HG02571 (cell line): ENCODE measurements around the gene TRAIP.
"Not testable (repeated sequence)": the region's sequence is repeated elsewhere in the genome, so short reads cannot be mapped to it uniquely, and the experiment has no call there.

Experiments used
- ATAC-seq: cut with Tn5 transposase; IDR thresholded peaks from one replicate; pipeline ENCODE4 v1.9.1; 2021; ENCODE audit warnings: mild to moderate bottlenecking, moderate library complexity; ENCODE audit not compliant: unreplicated experiment

TRAIP gene

DNA sequence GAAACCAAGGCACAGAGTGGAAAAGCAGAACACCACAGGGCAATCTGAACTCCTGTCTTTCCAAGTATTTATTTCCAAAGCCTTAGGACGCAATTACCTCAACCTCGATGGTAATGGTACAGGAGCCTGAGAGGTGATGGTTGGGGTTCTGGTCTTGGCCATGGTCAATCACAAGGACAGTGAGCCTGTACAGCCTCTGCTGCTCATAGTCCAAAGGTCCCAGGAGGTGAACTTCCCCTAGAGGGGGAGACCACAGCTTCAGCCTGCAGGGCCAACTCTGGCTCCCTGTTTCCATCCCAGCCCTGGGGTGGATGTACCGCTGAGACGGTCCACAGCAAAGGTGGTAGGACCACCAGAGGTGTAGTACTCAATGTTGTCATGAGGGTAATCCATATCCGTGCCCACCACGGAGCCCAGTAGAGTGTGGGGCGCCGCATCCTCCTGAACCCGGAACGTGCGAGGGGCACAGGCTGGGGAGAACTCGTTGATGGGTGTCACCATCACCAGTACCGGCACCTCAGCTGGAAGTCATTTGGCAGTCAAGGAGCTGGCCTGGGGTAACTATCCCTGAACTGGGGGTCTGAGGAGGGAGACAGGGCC, 62.8 kb downstream of the TRAIP start:
- ATAC-seq: no peak

DNA sequence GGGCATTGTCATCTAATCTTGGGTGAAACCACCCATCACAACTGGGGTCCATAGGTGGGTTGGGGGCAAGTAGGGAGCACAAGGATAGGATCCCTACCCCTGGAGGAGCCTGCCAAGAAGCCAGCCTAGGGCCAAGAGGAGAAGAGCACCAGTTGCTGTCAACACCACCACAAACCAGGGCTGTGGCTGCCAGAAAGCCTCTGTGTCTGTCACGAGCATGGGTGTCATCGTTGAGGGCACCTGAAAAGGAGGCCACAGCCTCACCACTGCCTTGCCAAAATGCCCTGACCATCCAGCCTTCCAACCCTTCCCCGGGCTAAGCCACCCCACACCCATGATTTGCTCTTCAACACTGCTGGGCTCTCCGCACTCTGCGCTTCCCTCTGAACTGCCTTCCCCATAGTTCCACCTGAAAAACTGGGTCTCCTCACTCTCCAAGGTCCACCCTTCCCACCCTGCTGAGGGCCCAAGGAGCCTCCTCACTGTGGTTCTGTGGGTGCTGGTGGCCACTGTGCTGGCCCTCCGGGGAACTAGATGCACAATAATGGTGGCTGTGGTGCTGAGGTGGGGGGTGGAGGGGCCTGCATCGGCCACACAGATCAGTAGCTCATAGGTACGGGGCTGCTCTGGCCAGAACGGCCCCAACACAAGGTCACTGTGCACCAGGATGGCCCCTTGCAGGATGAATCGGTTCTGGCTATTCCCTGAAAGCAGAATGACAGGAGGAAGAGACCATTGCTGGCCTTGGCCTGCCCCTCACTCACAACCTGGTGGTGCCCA, 63.8 kb downstream of the TRAIP start:
- ATAC-seq: no peak

DNA sequence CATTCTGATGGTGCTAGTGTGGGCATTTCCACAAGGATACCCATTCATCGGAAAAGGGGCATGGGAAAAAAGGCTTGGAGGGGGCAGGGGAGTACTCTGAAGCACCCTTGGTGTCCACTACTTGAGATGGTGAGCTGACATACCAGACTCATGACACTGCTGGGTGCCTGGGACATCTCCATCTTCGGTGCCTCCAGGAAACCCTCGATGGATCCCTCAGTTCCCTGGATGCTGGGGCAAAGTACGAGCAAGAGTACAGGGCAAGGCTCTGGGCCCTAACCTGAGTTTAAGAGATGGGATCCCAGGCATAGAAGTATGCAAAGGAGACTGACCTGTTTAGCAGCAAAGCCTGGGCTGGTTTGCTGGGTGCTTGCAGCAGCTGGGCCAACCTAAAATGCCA, 64.8 kb downstream of the TRAIP start:
- no peak for ATAC-seq

DNA sequence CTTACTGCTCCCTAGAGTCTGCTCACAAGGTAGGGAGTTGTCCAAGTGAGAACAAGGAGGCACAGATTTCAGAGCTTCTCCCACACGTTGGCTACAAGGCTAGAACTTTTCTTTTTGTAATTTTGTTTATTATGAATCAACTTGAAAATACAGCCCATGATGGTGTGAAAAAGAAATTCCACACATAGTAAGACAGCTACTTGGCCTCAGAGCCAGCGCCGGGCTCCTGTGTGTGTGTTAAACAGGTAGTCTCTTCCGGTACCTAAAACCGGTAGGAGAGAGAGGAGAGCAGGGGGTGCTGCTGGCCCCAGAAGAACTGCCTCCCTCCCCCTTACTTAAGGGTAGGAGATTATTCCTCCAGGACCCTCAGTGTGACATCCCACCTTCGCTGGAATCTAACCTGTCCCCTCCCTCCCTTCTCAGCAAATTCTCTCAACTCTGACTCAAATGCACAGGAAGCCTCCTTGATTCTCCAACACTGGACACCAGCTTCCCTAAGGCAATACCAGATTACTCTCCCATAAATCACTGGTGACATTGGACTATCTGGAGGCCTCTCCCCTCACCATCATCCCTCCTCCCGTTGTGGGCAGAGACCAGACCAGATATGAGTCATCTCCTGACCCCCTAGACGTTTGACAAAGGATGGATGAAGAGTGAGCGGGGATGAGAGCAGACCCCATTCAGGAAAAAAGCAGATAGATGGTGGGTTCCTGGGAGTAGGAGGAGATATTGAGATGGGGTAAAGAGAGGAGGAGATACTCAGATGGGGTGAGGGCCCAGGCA, 65.5 kb downstream of the TRAIP start:
- no peak for ATAC-seq

DNA sequence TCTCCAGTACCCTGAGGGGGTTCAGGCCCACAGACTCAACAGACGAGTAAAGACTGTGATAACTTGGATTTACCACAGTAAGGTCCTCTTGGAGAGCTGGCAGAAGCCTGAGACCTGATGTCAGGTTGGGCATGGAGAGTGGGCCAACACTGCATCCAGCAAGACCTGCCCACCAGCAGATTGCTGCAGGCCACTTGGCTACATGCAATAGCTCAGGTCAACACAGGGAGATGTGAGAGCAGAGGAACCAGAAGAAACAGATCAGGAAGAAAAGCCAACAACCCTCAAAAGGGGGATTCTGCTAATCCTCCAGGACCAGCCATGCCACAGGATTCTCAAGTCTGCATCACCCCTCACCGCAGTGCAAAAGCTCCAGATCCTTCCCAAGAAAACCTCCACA, 68.3 kb downstream of the TRAIP start:
- no peak for ATAC-seq

DNA sequence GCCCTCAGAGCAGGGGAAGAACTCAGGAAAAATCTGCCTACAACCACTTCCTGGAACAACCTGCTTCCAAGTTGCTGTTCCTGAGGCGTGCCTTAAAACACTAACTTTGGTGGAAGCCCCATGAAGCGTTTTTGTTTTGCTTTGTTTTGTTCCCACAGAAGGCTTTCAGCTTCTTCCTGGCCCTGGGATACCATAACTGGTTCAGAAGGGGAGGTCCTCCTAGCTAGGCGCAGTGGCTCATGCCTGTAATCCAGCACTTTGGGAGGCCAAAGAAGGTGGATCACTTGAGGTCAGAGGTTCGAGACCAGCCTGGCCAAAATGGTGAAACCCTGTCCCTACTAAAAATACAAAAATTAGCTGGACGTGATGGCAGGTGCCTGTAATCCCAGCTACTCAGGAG, 68.8 kb downstream of the TRAIP start:
- no peak for ATAC-seq

DNA sequence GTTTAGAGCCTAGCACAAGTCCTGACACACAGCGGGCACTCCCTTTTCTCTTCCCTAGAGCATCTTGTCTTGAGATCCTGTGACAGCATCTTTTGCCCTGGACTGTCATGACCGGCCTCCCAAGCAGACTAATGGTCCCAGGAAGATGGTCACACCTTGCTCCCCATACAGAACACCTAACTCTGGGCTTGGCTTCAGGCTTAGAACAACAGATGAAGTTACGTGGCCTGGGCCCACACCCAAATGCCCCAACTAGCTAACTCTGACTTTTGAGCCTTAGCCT, 69.2 kb downstream of the TRAIP start:
- no peak for ATAC-seq

DNA sequence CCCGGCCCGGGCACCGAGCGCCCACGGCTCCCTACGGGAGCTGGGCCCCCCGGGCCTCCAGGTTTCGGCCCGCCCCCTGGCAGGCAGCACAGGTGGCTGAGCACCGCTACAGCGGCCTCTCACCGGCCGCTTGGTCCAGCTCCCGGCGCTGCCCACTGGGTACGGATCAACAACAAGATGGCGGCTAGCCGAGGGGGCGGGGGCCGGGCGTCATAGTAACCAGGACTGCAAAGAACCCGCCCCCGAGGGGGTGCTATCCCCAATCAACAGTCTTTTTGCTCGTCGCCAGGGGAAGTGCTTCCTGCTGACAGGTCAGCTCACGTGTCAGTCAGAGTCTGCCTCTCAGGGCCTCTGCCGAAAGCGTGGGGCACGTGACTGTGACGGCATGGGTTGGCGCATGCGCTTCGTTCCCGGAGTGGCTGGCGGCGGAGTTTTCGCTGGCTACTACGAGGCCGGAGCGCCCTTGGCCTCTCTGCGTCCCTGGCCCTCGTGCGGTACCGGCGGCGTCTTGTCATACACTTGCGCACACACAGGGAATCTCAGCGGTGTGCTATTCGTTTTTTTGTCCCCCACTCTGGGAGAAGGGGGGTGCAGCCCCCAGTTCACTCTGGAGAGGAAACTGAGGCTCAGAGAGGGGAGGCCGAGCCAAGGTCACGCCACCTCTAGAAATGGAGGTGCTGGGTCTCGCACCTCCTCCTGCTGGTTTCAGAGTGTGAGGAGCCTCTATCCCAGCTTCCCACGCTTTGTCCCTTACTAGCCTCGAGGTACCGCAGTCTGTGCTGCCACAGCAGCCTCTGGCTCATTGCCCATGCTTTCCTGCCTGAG, 69.8 kb downstream of the TRAIP start, which contains the start of gene IP6K1:
Gene IP6K1, minus strand, starts transcription at position 186 of the 825 bp plus-strand sequence. CDS start 38,502 bp downstream, outside the sequence.
- peak; percentile 99 for ATAC-seq

DNA sequence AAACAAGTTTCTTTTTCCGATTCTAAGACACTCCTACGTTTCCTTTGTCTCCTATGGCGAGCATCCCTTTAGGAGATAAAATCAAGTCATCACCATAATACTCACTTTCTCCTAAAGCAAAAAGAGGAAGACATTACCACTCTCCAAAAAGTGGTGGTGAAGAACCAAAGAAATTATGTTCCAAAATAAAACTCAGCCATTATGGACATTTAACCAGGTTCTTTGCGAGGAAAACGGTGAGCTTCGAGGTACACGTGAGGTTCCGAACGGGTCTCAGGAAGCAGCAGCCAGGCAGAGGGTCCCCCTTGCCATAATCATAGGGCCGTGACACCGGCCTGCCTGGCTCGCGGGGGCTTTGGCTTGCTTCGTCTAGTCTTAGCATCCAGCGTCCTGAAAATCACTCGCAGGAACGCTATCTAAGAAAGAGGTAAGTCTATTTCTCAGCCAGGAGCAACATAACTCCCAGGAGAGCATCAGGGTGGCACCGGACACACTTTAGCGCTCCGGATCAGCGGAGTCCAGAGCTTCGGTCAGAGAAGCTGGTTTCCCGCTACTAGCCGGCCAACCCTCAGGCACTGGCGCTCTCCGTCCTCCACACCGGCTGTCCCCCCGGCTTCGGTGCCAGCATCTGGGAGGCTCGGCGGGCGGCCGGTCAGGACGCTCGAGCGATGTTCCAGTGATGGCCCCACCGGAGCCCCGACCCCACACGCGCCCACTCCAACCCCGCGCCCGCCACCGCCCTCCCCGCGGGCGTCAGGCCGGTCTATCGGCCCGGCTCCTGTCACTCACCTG, 70.6 kb downstream of the TRAIP start:
- peak; percentile 30 for ATAC-seq

DNA sequence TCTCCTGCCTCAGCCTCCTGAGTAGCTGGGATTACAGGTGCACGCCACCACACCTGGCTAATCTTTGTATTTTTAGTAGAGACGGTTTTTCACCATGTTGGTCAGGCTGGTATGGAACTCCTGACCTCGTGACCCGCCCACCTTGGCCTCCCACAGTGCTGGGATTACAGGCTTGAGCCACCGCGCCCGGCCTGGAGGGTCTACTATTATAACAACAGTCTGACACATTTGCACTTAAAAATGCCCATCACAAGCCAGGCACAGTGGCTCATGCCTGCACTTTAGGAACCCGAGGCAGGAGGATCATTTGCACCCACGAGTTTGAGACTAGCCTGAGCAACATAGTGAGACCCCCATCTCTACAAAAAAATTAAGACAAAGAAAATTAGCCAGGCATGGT, 74.1 kb downstream of the TRAIP start:
- not testable (repeated sequence) for ATAC-seq

DNA sequence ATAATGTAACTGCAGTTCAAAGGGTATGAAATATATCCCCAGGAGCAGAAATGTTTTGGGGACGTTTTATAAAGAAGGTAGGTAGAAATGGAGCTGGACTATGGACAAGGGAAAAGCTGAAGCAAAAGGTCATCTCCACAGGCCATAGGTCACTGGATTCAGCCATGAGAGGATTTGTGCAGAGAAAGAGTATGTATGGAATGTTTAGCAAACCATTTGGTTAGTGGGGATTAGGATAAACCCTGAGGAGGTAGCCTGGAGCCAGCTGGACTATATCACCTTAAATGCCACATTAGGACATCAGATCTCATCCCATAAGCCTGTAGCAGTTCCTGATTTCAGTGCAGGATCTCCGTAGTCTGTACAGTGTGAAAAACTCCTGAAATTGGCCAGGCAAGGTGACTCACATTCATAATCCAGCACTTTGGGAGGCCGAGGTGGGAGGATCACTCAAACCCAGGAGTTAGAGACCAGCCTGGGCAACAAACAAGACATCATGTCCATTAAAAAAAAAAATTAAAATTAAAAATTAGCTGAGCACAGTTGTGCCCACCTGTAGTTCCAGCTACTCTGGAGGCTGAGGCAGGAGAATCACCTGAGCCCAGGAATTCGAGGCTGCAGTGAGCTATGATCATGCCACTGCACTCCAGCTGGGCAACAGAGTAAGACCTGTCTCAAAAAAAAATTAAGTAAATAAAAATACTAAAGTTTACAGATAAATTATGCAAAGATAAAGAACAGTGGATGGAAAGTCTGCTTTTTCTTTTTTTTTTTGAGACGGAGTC, 74.8 kb downstream of the TRAIP start:
- no peak for ATAC-seq

DNA sequence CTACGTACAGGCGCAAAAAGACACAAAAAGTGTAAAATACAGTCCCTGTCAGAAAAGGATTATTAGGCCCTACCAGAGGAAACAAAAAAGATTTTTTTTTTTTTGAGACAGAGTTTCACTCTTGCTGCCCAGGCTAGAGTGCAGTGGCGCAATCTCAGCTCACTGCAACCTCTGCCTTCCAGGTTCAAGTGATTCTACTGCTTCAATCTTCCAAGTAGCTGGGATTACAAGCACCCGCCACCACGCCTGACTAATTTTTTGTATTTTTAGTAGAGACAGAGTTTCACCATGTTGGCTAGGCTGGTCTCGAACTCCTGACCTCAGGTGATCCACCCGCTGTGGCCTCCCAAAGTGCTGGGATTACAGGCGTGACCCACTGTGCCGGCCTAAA, 75.4 kb downstream of the TRAIP start:
- not testable (repeated sequence) for ATAC-seq

DNA sequence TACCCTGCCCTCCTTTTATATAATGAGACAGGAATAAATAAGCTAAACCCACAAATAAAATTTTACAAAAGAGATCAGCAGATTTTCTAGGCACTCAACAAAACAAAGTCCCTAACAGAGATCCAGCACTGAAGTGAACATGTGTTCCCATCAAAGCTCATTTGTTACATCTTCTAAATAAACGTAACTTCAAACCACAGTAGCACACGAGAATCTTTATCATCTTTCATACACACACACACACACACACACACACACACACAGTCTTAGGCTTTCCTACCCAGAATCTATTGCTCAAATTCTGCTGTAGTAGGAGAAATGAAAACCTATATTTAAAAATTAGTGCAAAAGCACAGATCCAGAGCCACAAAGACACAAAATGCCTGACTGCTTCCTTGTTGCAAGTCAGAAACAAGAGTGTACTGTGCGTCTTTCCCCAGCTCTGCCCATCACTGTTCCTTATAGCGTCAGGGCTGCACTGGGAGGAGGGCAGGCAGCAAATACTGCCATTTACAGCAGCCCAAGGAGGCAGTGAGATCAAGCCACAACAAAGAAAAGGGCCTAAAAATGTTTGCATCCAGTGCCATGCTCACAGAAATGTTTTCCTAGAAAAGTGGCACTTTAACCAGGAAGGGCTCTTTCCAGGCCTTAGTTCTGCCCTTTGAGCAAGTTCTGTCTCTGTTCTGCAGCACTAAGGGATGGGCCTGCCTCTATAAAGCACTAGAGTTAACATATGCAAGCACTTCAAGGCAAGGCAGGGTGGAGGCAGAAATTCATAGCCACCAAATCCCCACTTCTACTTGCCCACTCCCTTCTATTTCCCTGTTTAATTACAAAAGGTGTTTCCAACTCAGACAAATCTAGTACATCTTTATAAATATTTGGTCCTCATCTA, 76.0 kb downstream of the TRAIP start:
- no peak for ATAC-seq

DNA sequence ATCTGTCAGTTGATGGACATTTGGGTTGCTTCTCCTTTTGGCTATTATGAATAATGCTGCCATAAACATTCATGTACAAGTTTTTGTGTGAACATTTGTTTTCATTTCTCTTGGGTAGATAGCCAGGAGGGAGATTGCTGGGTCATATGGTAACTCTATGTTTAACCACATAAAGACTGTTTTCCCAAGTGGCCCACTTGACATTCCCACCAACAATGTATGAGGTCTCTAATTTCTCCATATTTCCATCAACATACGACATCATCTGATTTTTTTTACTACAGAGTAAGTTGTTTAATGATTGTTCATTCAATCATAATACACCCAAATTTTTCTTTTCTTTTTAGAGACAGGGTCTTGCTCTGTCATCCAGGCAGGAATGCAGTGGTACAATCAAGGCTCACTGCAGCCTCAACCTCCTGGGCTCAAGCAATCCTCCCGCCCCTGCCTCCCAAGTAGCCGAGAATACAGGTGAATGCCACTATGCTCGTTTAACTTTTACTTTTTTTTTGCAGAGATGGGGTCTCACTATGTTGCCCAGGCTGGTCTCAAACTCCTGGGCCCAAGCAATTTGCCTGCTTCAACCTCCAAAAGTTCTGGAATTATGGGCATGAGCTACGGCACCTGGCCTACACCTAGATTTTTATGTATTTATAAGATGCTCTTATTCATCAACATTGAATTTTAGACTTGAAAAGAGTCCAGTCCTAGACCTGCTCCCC, 76.8 kb downstream of the TRAIP start:
- ATAC-seq: no peak
